RWPE2 (cell line): ENCODE results near the gene MRPL48.

ENCODE experiments used
- ATAC-seq: fragments of 200-7000 bp; cut with Tn5 transposase; 3 replicates; pipeline ENCODE4 v1.9.1; 2021; ENCODE audit warnings: low read depth
- DNase-seq: peaks from one replicate; pipeline ENCODE4 v3.0.0-alpha.2; 2020; ENCODE audit warnings: low spot score
- H3K27ac ChIP-seq: fragments of 450-650 bp; 2 replicates; pipeline ENCODE4 v1.5.1; 2017; ENCODE audit warnings: mild to moderate bottlenecking; ENCODE audit not compliant: poor library complexity, severe bottlenecking
- H3K27me3 ChIP-seq: fragments of 250-450 bp; sonication (Bioruptor Pico); 2 replicates; pipeline ENCODE4 v1.5.1; 2021; ENCODE audit warnings: mild to moderate bottlenecking, moderate library complexity; ENCODE audit not compliant: insufficient read depth, poor library complexity, severe bottlenecking
- H3K36me3 ChIP-seq: fragments of 250-450 bp; sonication (Bioruptor Pico); 2 replicates; pipeline ENCODE4 v1.5.1; 2020; ENCODE audit warnings: low read depth, mild to moderate bottlenecking, moderate library complexity
- H3K4me1 ChIP-seq: fragments of 250-450 bp; sonication (Bioruptor Pico); 2 replicates; pipeline ENCODE4 v1.5.1; 2021; ENCODE audit warnings: mild to moderate bottlenecking, moderate library complexity; ENCODE audit not compliant: insufficient read depth, poor library complexity, severe bottlenecking
- H3K4me3 ChIP-seq: fragments of 250-450 bp; sonication (Bioruptor Pico); 2 replicates; pipeline ENCODE4 v1.5.1; 2021; ENCODE audit warnings: mild to moderate bottlenecking, moderate library complexity; ENCODE audit not compliant: severe bottlenecking
- H3K9me3 ChIP-seq: fragments of 250-450 bp; sonication (Bioruptor Pico); 2 replicates; pipeline ENCODE4 v1.5.1; 2021; ENCODE audit warnings: mild to moderate bottlenecking, moderate library complexity; ENCODE audit not compliant: severe bottlenecking
- CTCF ChIP-seq: fragments of 450-650 bp; IDR thresholded peaks from one replicate; pipeline ENCODE4 v1.5.1; 2017; ENCODE audit warnings: mild to moderate bottlenecking, moderate library complexity; ENCODE audit not compliant: poor library complexity, severe bottlenecking

Gene MRPL48

GRCh38 chr11:73753938-73754337, 33.7 kb upstream of the MRPL48 start:
- Histone ChIP-seq H3K4me1 (peaks cover 18% of the 10 kb centered on the region), H3K9me3 (no peaks in the 10 kb centered on the region), H3K36me3 (peaks cover 4% of the 10 kb centered on the region; the same call in 1 of the 2 replicates), H3K27me3 (no peaks in the 10 kb centered on the region), H3K27ac (no peak overlapping the region), H3K4me3 (no peak overlapping the region)
- ATAC-seq = no peak
- DNase-seq = no peak
- no peak for TF ChIP-seq CTCF

GRCh38 chr11:73755670-73756069, 32.0 kb upstream of the MRPL48 start:
- no peak for DNase-seq
- no peak for ATAC-seq
- no peak for TF ChIP-seq CTCF
- H3K4me3 ChIP-seq = no peak overlapping the region
- no peaks in the 10 kb centered on the region for H3K27me3 ChIP-seq
- H3K9me3 ChIP-seq = no peaks in the 10 kb centered on the region
- H3K36me3 ChIP-seq = peaks cover 4% of the 10 kb centered on the region; the same call in 1 of the 2 replicates
- H3K27ac ChIP-seq = no peak overlapping the region
- H3K4me1 ChIP-seq = peaks cover 21% of the 10 kb centered on the region

GRCh38 chr11:73757598-73757997, 30.1 kb upstream of the MRPL48 start:
- ATAC-seq = peak; percentile 26; the same call in 2 of the 3 replicates
- Histone ChIP-seq H3K9me3 (no peaks in the 10 kb centered on the region), H3K4me1 (peaks cover 21% of the 10 kb centered on the region), H3K4me3 (no peak overlapping the region), H3K36me3 (no peaks in the 10 kb centered on the region), H3K27me3 (no peaks in the 10 kb centered on the region), H3K27ac (peak overlapping the region; percentile 79)
- TF ChIP-seq CTCF = no peak
- no peak for DNase-seq

GRCh38 chr11:73758451-73758850, 29.2 kb upstream of the MRPL48 start:
- Histone ChIP-seq H3K27ac (peak overlapping the region; percentile 79), H3K9me3 (no peaks in the 10 kb centered on the region), H3K36me3 (no peaks in the 10 kb centered on the region), H3K4me3 (peak overlapping the region; percentile 85), H3K4me1 (peaks cover 21% of the 10 kb centered on the region), H3K27me3 (no peaks in the 10 kb centered on the region)
- ATAC-seq = no peak
- DNase-seq = no peak
- no peak for TF ChIP-seq CTCF

GRCh38 chr11:73759610-73760134, 28.0 kb upstream of the MRPL48 start:
- ATAC-seq (no peak; the same call in 2 of the 3 replicates), DNase-seq (no peak)
- Histone ChIP-seq H3K4me1 (peaks cover 21% of the 10 kb centered on the region), H3K36me3 (no peaks in the 10 kb centered on the region), H3K27me3 (no peaks in the 10 kb centered on the region), H3K27ac (peak overlapping the region; percentile 79), H3K4me3 (peak overlapping the region; percentile 85), H3K9me3 (no peaks in the 10 kb centered on the region)
- TF ChIP-seq CTCF = no peak
